Skeletal muscle satellite cell (primary cell): Measurements from ENCODE around the gene COX7B2.

Experiments
- H3K27me3 ChIP-seq: 2 replicates; pipeline ENCODE4 v1.7.0; 2013; ENCODE audit warnings: low read length; ENCODE audit not compliant: control insufficient read depth, insufficient read depth
- H3K36me3 ChIP-seq: 2 replicates; pipeline ENCODE4 v1.7.0; 2013; ENCODE audit warnings: mild to moderate bottlenecking, control low read depth, low read length; ENCODE audit not compliant: insufficient read depth
- H3K4me1 ChIP-seq: 2 replicates; pipeline ENCODE4 v1.7.0; 2013; ENCODE audit warnings: low read length; ENCODE audit not compliant: control insufficient read depth, insufficient read depth
- H3K4me2 ChIP-seq: 2 replicates; pipeline ENCODE4 v1.7.0; 2013; ENCODE audit warnings: mild to moderate bottlenecking, low read length
- H3K4me3 ChIP-seq: 2 replicates; pipeline ENCODE4 v1.7.0; 2013; ENCODE audit warnings: low read length
- H3K9ac ChIP-seq: 2 replicates; pipeline ENCODE4 v1.7.0; 2013; ENCODE audit warnings: mild to moderate bottlenecking, low read depth, low read length, moderate library complexity
- H3K9me3 ChIP-seq: replicated peaks from 2 replicates; pipeline ENCODE4 v1.7.0; 2013; ENCODE audit warnings: mild to moderate bottlenecking, control low read depth, low read length

Gene COX7B2

DNA sequence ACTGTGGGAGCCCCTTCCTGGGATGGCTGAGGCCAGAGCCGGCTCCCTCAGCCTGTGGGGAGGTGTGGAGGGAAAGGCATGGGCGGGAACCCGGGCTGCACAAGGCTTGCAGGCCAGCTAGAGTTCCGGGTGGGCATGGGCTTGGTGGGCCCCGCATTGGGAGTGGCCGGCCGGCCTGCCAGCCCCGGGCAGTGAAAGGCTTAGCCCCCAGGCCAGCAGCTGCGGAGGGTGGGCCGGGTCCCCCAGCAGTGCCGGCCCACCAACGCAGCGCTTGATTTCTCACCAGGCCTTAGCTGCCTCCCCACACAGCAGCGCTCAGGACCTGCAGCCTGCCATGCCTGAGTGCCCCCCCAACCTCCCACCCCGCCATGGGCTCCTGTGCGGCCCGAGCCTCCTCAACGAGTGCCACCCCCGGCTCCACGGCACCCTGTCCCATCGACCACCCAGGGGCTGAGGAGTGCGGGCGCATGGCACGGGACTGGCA is 78.0 kb downstream of the COX7B2 start:
- no peak overlapping the region for H3K4me3 ChIP-seq
- H3K9ac ChIP-seq: no peak overlapping the region
- no peaks in the 10 kb centered on the region for H3K27me3 ChIP-seq
- no peaks in the 10 kb centered on the region for H3K4me1 ChIP-seq
- no peaks in the 10 kb centered on the region for H3K36me3 ChIP-seq
- no peak overlapping the region for H3K4me2 ChIP-seq
- no peaks in the 10 kb centered on the region for H3K9me3 ChIP-seq

DNA sequence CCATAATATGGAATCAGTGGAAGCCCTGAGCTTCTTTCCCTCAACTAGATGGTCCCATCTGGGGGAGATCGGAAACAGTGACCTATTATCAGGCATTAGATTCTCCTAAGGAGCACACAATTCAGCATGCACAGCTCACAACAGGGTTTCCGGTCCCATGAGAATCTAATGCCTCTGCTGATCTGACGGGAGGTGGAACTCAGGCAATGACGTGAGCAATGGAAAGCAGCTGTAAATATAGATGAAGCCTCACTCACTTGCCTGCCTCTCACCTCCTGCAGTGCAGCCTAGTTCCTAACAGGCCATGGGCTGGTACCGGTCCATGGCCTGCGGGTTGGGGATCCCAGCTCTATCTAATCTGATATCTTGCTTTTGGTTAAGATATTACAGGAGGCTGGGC is 88.9 kb downstream of the COX7B2 start:
- no peak overlapping the region for H3K9ac ChIP-seq
- H3K4me1 ChIP-seq: no peaks in the 10 kb centered on the region

DNA sequence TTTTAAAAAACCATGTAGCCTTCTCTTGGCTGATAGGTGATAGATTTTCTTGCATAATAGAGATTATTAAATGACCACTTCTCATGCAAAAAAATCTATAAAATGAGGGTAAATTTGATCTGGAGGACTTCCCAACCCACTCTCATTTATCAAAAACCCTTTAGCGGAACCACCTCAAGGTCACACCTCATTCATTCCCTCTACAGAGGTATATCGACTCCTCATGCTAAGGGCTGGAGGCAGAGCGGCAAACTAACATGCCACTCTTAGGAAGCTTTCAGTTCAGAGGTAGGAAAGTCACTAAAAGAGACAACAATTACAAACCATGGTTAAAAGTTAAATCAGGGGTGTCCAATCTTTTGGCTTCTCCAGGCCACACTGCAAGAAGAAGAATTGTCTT is 90.0 kb downstream of the COX7B2 start:
- Histone ChIP-seq H3K9ac (no peak overlapping the region), H3K36me3 (no peaks in the 10 kb centered on the region), H3K4me2 (no peak overlapping the region), H3K4me3 (no peak overlapping the region), H3K4me1 (no peaks in the 10 kb centered on the region), H3K9me3 (no peaks in the 10 kb centered on the region), H3K27me3 (no peaks in the 10 kb centered on the region)

More for the DNA sequence above, 88.9 kb downstream of the COX7B2 start:
- H3K27me3 ChIP-seq: no peaks in the 10 kb centered on the region
- H3K4me3 ChIP-seq: no peak overlapping the region
- no peak overlapping the region for H3K4me2 ChIP-seq
- no peaks in the 10 kb centered on the region for H3K9me3 ChIP-seq
- H3K36me3 ChIP-seq: no peaks in the 10 kb centered on the region

DNA sequence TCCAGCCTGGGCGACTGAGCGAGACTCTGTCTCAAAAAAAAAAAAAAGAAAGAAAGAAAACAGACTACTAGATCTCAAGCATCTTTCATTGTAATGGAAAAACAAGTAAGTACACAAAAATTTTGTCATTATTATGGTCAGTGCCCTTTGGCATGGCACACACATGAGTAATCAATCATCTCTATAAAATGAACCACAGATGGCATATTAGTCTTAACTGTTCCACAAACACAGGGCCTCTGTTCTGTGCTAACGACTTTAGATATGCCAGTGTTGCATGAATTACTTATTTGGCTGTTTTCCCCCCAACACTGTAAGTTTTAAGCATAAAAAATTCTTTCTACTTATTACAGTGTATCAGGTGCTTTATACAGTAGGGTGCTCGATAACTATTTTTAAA is 90.4 kb downstream of the COX7B2 start:
- H3K4me2 ChIP-seq: no peak overlapping the region

GRCh38 chr4:46817806-46818205 is 91.2 kb downstream of the COX7B2 start:
- Histone ChIP-seq H3K9me3 (no peaks in the 10 kb centered on the region), H3K4me3 (no peak overlapping the region), H3K9ac (no peak overlapping the region), H3K27me3 (no peaks in the 10 kb centered on the region), H3K36me3 (no peaks in the 10 kb centered on the region), H3K4me1 (no peaks in the 10 kb centered on the region), H3K4me2 (no peak overlapping the region)

More for the DNA sequence above, 90.4 kb downstream of the COX7B2 start:
- H3K9ac ChIP-seq: no peak overlapping the region
- H3K4me3 ChIP-seq: no peak overlapping the region
- H3K27me3 ChIP-seq: no peaks in the 10 kb centered on the region
- no peaks in the 10 kb centered on the region for H3K4me1 ChIP-seq
- H3K9me3 ChIP-seq: no peaks in the 10 kb centered on the region
- no peaks in the 10 kb centered on the region for H3K36me3 ChIP-seq

GRCh38 chr4:46804781-46805413 is 104.1 kb downstream of the COX7B2 start:
- H3K9me3 ChIP-seq: no peaks in the 10 kb centered on the region
- H3K4me2 ChIP-seq: no peak overlapping the region
- no peak overlapping the region for H3K9ac ChIP-seq
- H3K4me3 ChIP-seq: no peak overlapping the region
- no peaks in the 10 kb centered on the region for H3K4me1 ChIP-seq
- H3K27me3 ChIP-seq: no peaks in the 10 kb centered on the region
- no peaks in the 10 kb centered on the region for H3K36me3 ChIP-seq

- Histone ChIP-seq H3K4me3 (no peak overlapping the region), H3K36me3 (no peaks in the 10 kb centered on the region), H3K27me3 (no peaks in the 10 kb centered on the region), H3K4me2 (no peak overlapping the region), H3K9me3 (no peaks in the 10 kb centered on the region), H3K9ac (no peak overlapping the region), H3K4me1 (no peaks in the 10 kb centered on the region)
Observed at GRCh38 chr4:46793036-46793435, 116.0 kb downstream of the COX7B2 start.

GRCh38 chr4:46781434-46782092 is 127.5 kb downstream of the COX7B2 start:
- Histone ChIP-seq H3K4me1 (no peaks in the 10 kb centered on the region), H3K36me3 (no peaks in the 10 kb centered on the region), H3K9ac (no peak overlapping the region), H3K4me2 (no peak overlapping the region), H3K4me3 (no peak overlapping the region), H3K27me3 (no peaks in the 10 kb centered on the region), H3K9me3 (peaks cover 7% of the 10 kb centered on the region)

GRCh38 chr4:46765465-46765864 is 143.6 kb downstream of the COX7B2 start:
- Histone ChIP-seq H3K27me3 (no peaks in the 10 kb centered on the region), H3K9ac (no peak overlapping the region), H3K4me3 (no peak overlapping the region), H3K4me1 (no peaks in the 10 kb centered on the region), H3K4me2 (no peak overlapping the region), H3K9me3 (peaks cover 13% of the 10 kb centered on the region), H3K36me3 (no peaks in the 10 kb centered on the region)

- peaks cover 8% of the 10 kb centered on the region for H3K9me3 ChIP-seq
- H3K4me2 ChIP-seq: no peak overlapping the region
- no peaks in the 10 kb centered on the region for H3K36me3 ChIP-seq
- no peak overlapping the region for H3K9ac ChIP-seq
- H3K27me3 ChIP-seq: no peaks in the 10 kb centered on the region
- H3K4me3 ChIP-seq: no peak overlapping the region
- H3K4me1 ChIP-seq: no peaks in the 10 kb centered on the region
Observed at GRCh38 chr4:46730075-46730474, 179.0 kb downstream of the COX7B2 start.

DNA sequence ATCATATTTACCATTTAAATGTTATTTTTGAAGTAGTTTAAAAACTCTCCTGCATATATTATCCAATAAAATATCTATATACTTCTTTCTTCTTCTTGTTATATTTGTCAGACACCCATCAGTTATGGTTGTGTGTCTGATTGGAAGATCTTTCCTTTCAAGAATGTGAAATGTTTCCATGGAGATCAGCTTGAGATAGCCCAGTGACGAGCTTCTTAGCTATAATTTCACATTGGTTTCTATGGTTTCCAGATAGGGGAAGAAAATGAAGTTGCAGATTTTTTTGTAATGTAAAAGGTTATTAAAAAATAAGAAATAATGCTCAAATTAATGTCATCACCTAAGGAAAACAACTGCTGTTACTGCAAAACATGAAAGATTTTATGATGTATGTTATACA is 189.0 kb downstream of the COX7B2 start:
- Histone ChIP-seq H3K4me3 (no peak overlapping the region), H3K4me2 (no peak overlapping the region), H3K36me3 (no peaks in the 10 kb centered on the region), H3K9ac (no peak overlapping the region), H3K4me1 (no peaks in the 10 kb centered on the region), H3K9me3 (no peaks in the 10 kb centered on the region), H3K27me3 (no peaks in the 10 kb centered on the region)

DNA sequence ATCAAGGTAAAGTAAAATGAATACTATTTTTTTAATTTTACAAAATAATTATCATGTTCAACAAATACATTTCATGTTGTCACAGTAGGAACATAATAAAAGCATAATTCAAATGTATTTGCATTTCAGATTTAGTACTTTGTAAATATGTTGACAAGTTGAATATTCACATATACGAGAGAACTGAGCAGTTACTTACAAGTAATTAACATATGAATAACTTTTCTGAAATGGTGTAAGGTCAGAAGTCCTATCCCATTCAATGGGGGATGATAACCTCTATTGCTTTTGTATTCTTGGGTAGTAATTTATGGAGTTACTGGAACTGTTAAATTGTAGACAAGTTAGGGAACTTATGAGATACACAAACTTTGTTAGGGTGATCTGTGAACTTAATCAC is 191.1 kb downstream of the COX7B2 start:
- no peak overlapping the region for H3K9ac ChIP-seq
- no peaks in the 10 kb centered on the region for H3K9me3 ChIP-seq
- H3K4me3 ChIP-seq: no peak overlapping the region
- H3K4me2 ChIP-seq: no peak overlapping the region
- no peaks in the 10 kb centered on the region for H3K27me3 ChIP-seq
- no peaks in the 10 kb centered on the region for H3K4me1 ChIP-seq
- H3K36me3 ChIP-seq: no peaks in the 10 kb centered on the region
